Keratinocyte (primary cell): ENCODE data around the gene SEBOX. TPM values are rescaled to one million over a fixed set of nuclear protein-coding genes. Genes with fewer than 3 reads are reported as not detected.

ENCODE experiments used
- DNase-seq: peaks from one replicate; pipeline ENCODE4 v3.0.0-alpha.2; 2011; ENCODE audit warnings: low read depth, missing footprints, low spot score
- FAIRE-seq: peaks from 2 replicates; lab custom pipeline; 2011; peaks lifted over from hg19 to GRCh38; lab: Jason Lieb, UNC
- H2AFZ ChIP-seq: 2 replicates; pipeline ENCODE4 v1.6.0; 2012; ENCODE audit warnings: low read length, control low read depth, inconsistent platforms; ENCODE audit not compliant: control insufficient read depth
- H3K27ac ChIP-seq: 2 replicates; pipeline ENCODE4 v1.5.1; 2011; ENCODE audit warnings: low read length; ENCODE audit not compliant: control insufficient read depth, insufficient read depth
- H3K27me3 ChIP-seq: 3 replicates; pipeline ENCODE4 v1.6.0; 2011; ENCODE audit warnings: low read length; ENCODE audit not compliant: control insufficient read depth, insufficient read depth; ENCODE audit errors: extremely low read depth
- H3K36me3 ChIP-seq, 2 experiments: 2 replicates in 1 of 2; 3 replicates in 1 of 2; pipeline ENCODE4 v1.5.1; 2011; ENCODE audit warnings: low read length in 2 of 2, mild to moderate bottlenecking in 1 of 2; ENCODE audit not compliant: control insufficient read depth in 2 of 2, insufficient read depth in 2 of 2; ENCODE audit errors: extremely low read depth in 1 of 2
- H3K4me1 ChIP-seq: 3 replicates; pipeline ENCODE4 v1.5.1; 2011; ENCODE audit warnings: low read length; ENCODE audit not compliant: control insufficient read depth, insufficient read depth; ENCODE audit errors: extremely low read depth
- H3K4me2 ChIP-seq: 3 replicates; pipeline ENCODE4 v1.6.0; 2011; ENCODE audit warnings: low read depth, low read length; ENCODE audit not compliant: control insufficient read depth, insufficient read depth; ENCODE audit errors: extremely low read depth
- H3K4me3 ChIP-seq, 3 experiments: fragments of 200-600 bp in 1 of 3; sonication (generic) in 1 of 3; 2 replicates in 2 of 3; 3 replicates in 1 of 3; pipeline ENCODE4 v1.5.1; 2011 to 2016; ENCODE audit warnings: low read length in 3 of 3, mild to moderate bottlenecking in 3 of 3, control low read depth in 2 of 3, inconsistent platforms in 1 of 3, low read depth in 1 of 3, mixed read lengths in 1 of 3, mixed run types in 1 of 3, moderate library complexity in 1 of 3; ENCODE audit not compliant: control insufficient read depth in 2 of 3, insufficient read depth in 2 of 3; ENCODE audit errors: extremely low read depth in 1 of 3
- H3K79me2 ChIP-seq: 2 replicates; pipeline ENCODE4 v1.6.0; 2012; ENCODE audit warnings: low read length; ENCODE audit not compliant: control insufficient read depth, insufficient read depth
- H3K9ac ChIP-seq: 3 replicates; pipeline ENCODE4 v1.6.0; 2011; ENCODE audit warnings: low read length; ENCODE audit not compliant: control insufficient read depth, insufficient read depth; ENCODE audit errors: extremely low read depth
- H3K9me1 ChIP-seq: 3 replicates; pipeline ENCODE4 v1.6.0; 2011; ENCODE audit warnings: low read length; ENCODE audit not compliant: control insufficient read depth, insufficient read depth; ENCODE audit errors: extremely low read depth
- H3K9me3 ChIP-seq: 2 replicates; pipeline ENCODE4 v1.5.1; 2012; ENCODE audit warnings: low read depth, low read length; ENCODE audit not compliant: control insufficient read depth
- H4K20me1 ChIP-seq: 3 replicates; pipeline ENCODE4 v1.6.0; 2011; ENCODE audit warnings: low read length; ENCODE audit not compliant: control insufficient read depth, insufficient read depth; ENCODE audit errors: extremely low read depth
- CTCF ChIP-seq, 3 experiments: IDR thresholded peaks in 1 of 3; conservative IDR thresholded peaks in 1 of 3; optimal IDR thresholded peaks in 1 of 3; 2 replicates in 2 of 3; 3 replicates in 1 of 3; pipeline versions ENCODE3 to v1.5.1; 2011; ENCODE audit warnings: low read length in 3 of 3, mild to moderate bottlenecking in 3 of 3, moderate library complexity in 2 of 3, control low read depth in 1 of 3, inconsistent platforms in 1 of 3; ENCODE audit not compliant: insufficient read depth in 2 of 3; ENCODE audit errors: extremely low read depth in 1 of 3
- EZH2 ChIP-seq: IDR thresholded peaks from one replicate; pipeline ENCODE4 v1.6.1; 2012; ENCODE audit warnings: inconsistent platforms, mild to moderate bottlenecking, low read length, moderate library complexity
- dilution Hi-C: fragments of 300-500 bp; cut with MboI; formaldehyde crosslinking; loops from one replicate; pipeline ENCODE4 v1.7.0; 2020; ENCODE audit warnings: low sequenced_read_pairs; ENCODE audit not compliant: extremely low pct_ligation_motif_present
- polyA plus RNA-seq, 5 experiments: library from polyadenylated mRNA; depleted of rRNA in 3 of 5; stranded (reverse) in 3 of 5; stranded (forward) in 1 of 5; unstranded in 1 of 5; fragments of >200 nt; gene quantifications; 1 replicate in 1 of 5; 2 replicates in 3 of 5; 3 replicates in 1 of 5; pipeline versions ENCODE4 v1.2.1 to v1.2.3, GENCODE V29; 2011 to 2012; ENCODE audit warnings: missing spikeins in 2 of 5, low read depth in 1 of 5, low replicate concordance in 1 of 5

SEBOX gene
- polyA plus RNA-seq, 1 donor (not counting 4 experiments of a cell fraction or from before 2014, with no cell fraction given), result not detected

DNA sequence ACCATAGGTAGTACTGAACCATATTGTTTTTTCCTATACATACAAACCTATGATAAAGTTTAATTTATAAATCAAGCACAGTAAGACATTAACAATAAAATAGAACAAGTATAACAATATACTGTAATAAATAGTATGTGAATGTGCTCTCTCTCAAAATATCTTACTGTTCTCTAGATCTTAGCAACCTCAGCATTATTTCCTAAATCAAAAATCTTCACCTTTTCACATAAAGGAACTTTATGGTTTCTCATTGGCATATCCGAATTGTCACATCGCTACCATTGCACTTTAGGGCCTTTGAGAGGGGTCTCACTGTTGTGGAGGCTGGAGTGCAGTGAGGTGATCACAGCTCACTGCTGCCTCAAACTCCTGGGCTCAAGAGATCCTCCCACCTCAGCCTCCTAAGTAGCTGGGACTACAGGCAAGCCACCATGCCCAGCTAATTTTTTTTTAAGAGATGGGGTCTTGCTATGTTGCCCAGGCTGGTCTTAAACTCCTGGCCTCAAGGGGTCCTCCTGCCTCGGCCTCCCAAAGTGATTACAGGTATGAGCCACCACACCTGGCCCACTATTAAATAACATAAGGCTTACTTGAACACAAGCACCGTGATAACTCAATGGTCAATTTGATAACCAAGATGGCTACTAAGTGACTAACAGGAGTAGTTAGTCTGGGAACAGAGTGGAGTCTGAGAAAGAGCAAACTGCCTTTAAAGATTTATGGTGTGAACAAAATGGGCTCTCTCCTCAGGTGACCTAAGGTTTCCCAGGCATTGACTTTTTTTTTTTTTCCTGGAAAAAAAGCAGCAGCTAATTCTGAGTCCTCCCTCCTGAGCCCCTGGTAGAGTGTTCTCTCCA, 48.9 kb downstream of the SEBOX start:
- Histone ChIP-seq H3K9me3 (no peaks in the 10 kb centered on the region), H4K20me1 (no peaks in the 10 kb centered on the region), H3K9ac (no peak overlapping the region), H3K4me1 (peaks cover 20% of the 10 kb centered on the region), H3K79me2 (peaks cover 19% of the 10 kb centered on the region), H3K27me3 (no peaks in the 10 kb centered on the region), H3K4me3 (no peak overlapping the region), H3K4me2 (no peak overlapping the region), H2AFZ (no peak overlapping the region), H3K36me3 (no peaks in the 10 kb centered on the region), H3K9me1 (no peaks in the 10 kb centered on the region), H3K27ac (no peak overlapping the region)
- dilution Hi-C loops, result no loop called here
- TF ChIP-seq CTCF (optimal IDR thresholded peaks at IDR 0.05 in 1 of 3, IDR thresholded peaks at IDR 0.05 in 1 of 3, conservative IDR thresholded peaks at IDR 0.05 in 1 of 3; ENCODE audit: extremely low read depth in 1 of 3, insufficient read depth in 2 of 3, low read length in 3 of 3), result no peak
- TF ChIP-seq EZH2, result no peak
- no peak for DNase-seq
- no peak for FAIRE-seq

- no peak overlapping the region for H3K4me3 ChIP-seq
- DNase-seq (no peak), FAIRE-seq (no peak)
- H3K27ac ChIP-seq, result no peak overlapping the region
- H2AFZ ChIP-seq, result no peak overlapping the region
- no peak overlapping the region for H3K4me2 ChIP-seq
- no peaks in the 10 kb centered on the region for H4K20me1 ChIP-seq
- no peaks in the 10 kb centered on the region for H3K79me2 ChIP-seq
- TF ChIP-seq CTCF (optimal IDR thresholded peaks at IDR 0.05 in 1 of 3, IDR thresholded peaks at IDR 0.05 in 1 of 3, conservative IDR thresholded peaks at IDR 0.05 in 1 of 3; ENCODE audit: extremely low read depth in 1 of 3, insufficient read depth in 2 of 3, low read length in 3 of 3), result no peak
- dilution Hi-C loops, result no loop called here
- H3K9me1 ChIP-seq, result no peaks in the 10 kb centered on the region
- no peak overlapping the region for H3K9ac ChIP-seq
- peaks cover 5% of the 10 kb centered on the region for H3K4me1 ChIP-seq
- H3K36me3 ChIP-seq, result no peaks in the 10 kb centered on the region
- H3K27me3 ChIP-seq, result no peaks in the 10 kb centered on the region
- no peaks in the 10 kb centered on the region for H3K9me3 ChIP-seq
Measured at GRCh38 chr17:28313841-28314240, 51.2 kb downstream of the SEBOX start.

Other genes starting within 250 kb of the SEBOX start
- gene TMEM97, start 46.0 kb downstream of the SEBOX start, polyA plus RNA-seq, result 12.6 to 50.9 TPM (median 29.9 TPM) in 3 replicates
- gene IFT20, start 29.7 kb downstream of the SEBOX start, polyA plus RNA-seq, result 19.9 to 28.7 TPM (median 27.1 TPM) in 3 replicates
- 63.1 to 84.6 TPM (median 82.0 TPM) in 3 replicates for gene TNFAIP1, start 29.4 kb downstream of the SEBOX start, polyA plus RNA-seq
- gene POLDIP2, start 7.7 kb downstream of the SEBOX start, polyA plus RNA-seq, result 88.7 to 105 TPM (median 90.2 TPM) in 3 replicates
- gene VTN, start 5.1 kb upstream of the SEBOX start, polyA plus RNA-seq, result 0.05 TPM in 1 of 3 replicates, not detected in the others
- gene SARM1, start 6.5 kb upstream of the SEBOX start, polyA plus RNA-seq, result 0.55 to 1.6 TPM (median 0.90 TPM) in 3 replicates
- gene SLC46A1, start 41.0 kb upstream of the SEBOX start, polyA plus RNA-seq, result 1.7 to 1.9 TPM (median 1.9 TPM) in 3 replicates
- not detected in 3 replicates for gene SLC13A2, start 108.4 kb upstream of the SEBOX start, polyA plus RNA-seq
- 0.01 to 0.66 TPM (median 0.29 TPM) in 3 replicates for gene FOXN1, start 141.1 kb upstream of the SEBOX start, polyA plus RNA-seq
- gene UNC119, start 187.4 kb upstream of the SEBOX start, polyA plus RNA-seq, result 34.1 to 93.3 TPM (median 60.0 TPM) in 3 replicates
- gene PIGS, start 206.3 kb upstream of the SEBOX start, polyA plus RNA-seq, result 21.8 to 52.1 TPM (median 33.6 TPM) in 3 replicates
- 24.2 to 44.9 TPM (median 32.5 TPM) in 3 replicates for gene ALDOC, start 211.7 kb upstream of the SEBOX start, polyA plus RNA-seq
- gene SPAG5, start 233.8 kb upstream of the SEBOX start, polyA plus RNA-seq, result 6.2 to 21.1 TPM (median 16.6 TPM) in 3 replicates
- gene RSKR, start 249.0 kb upstream of the SEBOX start, polyA plus RNA-seq, result 3.9 to 7.4 TPM (median 6.6 TPM) in 3 replicates